Limb (tissue), 2 donors: Measurements from ENCODE around the gene PPY.
"Not testable (repeated sequence)": the region's sequence is repeated elsewhere in the genome, so short reads cannot be mapped to it uniquely, and the experiment has no call there.

Experiments used
- DNase-seq, 2 donors: peaks; one replicate each; pipeline ENCODE4 v3.0.0-alpha.2; 2016; ENCODE audit errors: extremely low spot score in 2 of 2

PPY gene, protein sequence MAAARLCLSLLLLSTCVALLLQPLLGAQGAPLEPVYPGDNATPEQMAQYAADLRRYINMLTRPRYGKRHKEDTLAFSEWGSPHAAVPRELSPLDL

DNA sequence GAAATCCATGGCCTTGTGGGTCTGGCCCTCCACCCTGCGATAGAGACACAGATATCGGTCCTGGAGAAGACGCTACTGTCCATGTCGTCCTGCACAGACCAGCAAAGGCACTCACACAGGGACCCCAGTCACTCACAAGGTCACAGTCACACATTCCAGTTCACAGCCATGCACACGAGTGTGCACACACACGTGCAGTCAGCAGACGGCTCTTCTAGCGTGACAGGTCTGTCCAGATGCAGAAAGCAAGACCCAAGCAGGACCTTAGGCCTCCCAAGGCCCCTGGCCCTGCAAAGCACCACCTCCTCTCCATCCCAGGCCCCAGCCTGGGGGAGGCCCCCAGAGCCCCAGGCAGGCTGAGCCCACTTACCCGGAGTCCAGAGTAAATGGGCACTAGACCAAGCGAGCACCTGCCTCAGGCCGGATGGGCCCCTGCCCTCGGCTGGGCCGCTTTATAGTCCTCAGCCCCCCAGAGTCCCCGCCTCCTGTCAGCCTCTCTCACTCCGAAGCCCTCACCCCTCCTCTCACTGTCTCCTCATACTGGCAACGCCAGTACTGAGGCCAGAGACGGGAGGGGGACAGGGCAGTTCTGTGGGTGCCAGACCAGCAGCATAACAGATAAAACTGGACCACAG, at the start of gene PPY:
Gene PPY, minus strand, starts transcription at position 426 of the 635 bp plus-strand sequence. CDS start 822 bp downstream, outside the sequence.
- no peak for DNase-seq

DNA sequence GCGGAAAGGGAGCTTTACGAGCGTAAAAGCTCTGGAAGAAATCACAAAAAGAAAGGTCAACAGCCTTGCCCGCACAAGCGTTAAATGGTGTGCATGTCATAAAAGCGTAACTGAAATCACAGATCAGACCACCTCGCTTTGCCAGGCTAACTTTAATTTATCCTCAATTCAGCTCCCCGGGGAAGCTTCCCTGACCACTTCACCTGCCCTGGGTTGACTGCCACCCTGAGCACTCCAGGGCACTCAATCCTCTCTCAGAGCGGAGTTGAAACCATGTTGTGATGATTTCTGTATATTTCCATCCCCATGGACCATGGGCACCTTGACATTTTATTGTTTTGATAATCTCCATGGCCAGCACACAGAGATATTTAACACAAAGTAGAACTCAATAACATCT, 46.0 kb upstream of the PPY start:
- no peak for DNase-seq

DNA sequence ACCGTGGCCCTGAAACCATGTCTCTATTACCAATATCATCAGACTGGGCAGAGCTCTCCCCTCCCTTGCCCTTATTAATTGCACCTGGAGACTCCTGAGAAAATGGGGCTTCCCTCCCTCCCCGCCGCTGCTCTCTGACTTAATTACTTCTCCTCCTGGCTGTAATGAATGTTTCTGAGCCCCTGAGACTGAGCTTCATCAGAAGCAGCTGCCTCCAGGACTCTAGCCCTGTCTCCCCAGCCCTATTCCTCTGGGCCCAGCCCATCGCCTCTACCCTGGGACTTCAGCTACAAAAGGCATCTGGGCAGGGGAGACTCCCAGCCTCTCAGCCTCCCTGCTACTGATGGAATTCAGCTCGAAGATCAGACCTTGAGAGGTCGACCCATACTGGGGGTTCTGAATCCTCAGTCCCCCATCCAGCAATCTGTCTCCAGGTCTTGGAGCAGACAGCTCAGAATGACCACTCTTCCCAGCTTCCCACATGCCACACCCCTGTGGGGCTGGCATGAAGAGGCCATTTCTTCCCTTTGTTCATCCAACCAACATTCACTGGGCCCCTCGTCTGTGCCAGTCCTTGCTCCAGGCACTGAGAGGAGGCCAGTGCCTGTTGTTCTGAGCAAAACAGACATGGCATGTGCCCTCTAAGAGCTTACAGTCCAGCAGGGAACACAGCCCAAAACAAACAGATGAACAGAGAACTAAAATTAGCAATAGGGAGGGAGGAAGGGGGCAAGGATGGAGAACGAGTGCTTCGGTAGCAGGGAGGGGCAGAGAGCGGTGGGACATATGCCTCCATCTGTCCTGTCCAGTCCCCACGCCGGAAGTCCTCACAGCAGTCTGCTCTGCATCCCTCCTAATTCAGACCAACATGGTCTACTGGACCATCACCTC, 45.1 kb upstream of the PPY start:
- no peak for DNase-seq

DNA sequence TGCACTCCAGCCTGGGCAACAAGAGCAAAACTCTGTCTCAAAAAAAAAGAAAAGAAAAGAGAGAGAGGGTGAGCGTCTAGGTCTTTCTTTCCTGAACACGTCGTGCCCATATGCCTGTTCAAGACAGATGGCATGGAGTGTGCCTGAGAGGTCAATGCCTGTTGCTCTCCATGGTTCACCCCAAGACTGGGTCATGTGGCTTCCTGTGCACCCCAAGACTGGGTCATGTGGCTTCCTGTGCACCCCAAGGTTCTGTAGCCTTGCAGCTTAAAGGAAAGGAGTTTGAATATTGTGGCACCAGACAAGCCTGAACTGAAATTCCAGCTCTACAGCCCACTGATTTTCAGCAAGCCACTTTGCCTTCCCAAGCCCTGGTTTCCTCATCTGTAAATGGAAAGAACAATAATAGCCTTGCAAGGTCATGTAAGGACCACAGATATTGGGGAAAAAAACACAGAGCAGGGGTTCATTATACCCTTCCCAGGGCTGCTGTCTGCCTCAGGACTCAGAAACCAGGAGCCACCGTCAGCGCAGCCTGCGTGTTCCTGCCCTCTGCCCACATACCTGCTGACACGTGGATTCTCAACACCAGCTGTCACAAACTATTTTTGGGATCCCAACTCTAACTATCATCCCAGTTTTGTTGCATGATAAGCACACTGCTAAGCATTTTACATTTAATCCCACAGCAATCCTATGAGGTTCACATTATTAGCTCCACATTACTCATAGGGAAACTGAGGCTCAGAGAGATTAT, 44.1 kb upstream of the PPY start:
- DNase-seq = no peak

DNA sequence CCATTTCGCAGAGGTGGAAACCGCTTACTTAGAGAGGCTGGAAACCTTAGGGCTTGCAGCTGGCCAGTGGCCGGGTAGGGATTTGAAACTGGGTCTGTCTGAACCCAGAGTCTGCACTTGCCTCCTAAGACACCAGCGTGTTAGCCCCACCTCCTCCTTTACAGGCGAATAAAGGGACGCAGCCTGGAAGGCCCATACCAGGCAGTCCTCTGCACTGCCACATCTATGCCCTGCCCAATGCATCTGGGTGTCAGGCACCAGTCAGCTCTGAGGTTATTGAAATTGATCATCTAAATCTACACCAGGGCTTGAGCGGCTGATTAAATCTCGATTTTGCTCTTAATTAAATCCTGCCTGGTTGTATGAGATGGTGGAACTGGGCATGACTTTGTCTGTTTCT, 42.2 kb upstream of the PPY start:
- no peak for DNase-seq

DNA sequence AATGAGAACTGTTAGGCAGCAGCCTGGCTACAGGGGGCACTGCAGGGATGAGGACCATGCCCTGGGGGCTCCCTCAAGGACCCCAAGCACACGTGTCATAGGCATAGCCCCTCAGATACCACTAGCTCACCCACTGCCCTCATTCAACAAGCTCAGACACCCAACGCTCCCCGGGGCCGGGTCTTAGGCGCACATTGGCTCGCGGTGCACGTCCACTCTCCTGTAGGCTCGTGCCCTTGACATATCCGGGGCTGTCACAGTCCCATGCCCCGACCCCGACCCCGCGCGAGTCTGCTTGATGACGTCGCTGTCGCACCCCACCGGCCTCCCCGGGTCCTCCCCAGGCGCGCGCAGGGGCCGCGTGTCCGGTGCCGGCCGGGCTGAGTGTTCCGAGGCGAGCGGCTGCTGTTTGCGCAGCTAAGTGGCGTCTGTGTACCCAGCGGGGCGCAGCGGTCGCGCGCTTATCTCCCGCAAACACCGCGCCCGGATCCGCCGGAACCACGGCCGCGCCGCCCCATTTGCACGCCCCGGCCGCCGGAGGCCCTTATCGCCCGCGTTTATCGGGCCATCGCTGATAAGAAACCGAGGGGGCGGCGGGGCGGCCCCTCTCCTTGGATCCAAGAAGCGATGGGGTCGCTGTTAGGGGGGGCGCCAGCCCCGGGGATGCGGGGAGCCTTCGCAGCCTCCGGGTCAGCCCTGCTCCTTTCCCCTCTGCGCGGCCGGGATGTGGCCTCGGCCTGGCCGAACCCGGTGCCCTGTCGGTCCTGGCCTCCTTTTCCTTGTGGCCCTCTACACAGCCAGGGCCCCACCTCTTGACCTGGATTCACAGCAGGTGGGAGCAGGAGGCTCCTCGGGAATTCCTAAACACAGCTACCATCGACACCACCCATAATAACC, 41.5 kb upstream of the PPY start:
- peak in 1 of 2 donors; percentile 57 for DNase-seq

DNA sequence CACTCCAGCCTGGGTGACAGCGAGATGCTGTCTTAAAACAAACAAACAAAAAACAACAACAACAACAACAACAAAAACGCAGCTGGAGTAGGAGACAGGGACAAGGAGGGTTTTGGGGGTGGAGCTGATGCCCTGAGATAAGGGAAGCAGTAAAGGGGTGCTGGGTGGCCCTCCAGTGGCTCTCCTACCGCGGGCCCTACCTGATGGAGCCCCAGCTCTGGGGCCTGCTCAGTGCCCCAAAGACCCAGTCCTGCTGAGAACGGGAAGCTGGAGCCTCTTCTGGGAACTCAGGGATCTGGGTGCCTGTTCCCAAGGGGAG, 40.9 kb upstream of the PPY start:
- no peak for DNase-seq

DNA sequence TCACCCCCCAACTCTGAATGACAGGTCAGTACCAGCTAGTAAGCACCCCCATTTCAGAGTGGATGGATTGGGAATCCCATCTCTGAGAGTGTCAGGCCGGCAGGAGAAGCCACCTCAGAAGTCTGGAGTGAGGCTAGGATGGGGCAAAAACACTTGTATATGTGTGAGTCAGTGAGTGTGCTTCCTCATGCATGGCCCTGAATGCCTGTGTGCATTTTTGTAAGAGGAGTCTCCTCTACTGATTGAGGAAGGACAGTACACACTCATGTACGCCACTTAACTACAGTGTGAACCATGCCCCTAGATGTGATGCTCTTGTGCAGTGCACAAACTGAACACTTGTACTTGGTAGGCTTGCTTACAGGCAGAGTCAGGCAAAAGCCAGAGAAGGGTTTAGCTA, 39.9 kb upstream of the PPY start:
- DNase-seq = no peak

DNA sequence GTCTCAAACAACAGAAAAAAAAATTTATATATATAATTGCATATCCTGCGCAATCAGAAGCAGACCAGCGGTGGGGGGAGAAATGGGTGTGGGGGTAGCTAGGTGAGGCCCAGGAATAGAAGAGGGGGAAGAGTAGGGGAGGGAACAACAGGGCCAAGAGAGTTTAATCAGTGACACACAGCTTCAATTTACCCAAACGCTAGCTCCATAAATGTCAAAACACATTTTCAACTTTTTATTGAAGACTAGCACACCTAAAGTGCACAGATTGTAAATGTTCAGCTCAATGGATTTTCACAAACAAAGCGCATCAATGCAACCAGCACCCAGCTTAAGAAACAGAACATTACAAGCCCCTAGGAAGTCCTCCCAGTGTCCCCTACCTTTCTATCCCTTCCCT, 37.4 kb upstream of the PPY start:
- DNase-seq = no peak

DNA sequence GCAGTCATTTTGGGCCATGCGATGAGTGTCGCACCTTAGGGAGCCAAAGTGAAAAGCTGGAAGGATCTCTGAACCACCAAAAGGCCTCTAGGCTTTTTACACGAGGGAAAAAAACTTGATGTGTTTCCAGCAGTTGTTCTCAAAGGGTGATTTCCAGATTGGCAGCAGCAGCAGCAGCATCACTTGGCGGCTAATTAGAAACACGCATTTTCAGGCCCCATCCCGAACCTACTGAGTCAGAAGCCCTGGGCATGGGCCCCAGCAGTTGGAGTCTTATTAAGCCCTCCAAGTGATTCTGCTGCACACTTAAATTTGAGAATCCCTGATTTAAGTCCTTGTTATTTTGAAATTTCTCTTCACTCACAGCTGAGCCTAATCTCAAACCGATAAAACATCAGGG, 36.7 kb upstream of the PPY start:
- DNase-seq = no peak

DNA sequence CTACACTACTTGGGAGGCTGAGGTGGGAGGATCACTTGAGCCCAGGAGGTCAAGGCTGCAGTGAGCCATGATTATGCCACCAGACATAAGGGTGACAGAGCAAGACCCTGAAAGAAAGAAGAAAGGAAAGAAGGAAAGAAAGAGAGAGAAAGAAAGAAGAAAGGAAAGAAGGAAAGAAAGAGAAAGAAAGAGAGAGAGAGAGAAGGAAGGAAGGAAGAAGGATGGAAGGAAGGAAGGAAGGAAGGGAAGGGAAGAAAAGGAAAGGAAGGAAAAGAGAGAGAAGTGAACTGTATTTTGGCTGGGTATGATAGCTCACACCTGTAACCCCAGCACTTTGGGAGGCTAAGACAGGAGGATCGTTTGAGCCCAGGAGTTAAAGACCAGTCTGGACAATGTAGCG, 35.8 kb upstream of the PPY start:
- DNase-seq = no peak

DNA sequence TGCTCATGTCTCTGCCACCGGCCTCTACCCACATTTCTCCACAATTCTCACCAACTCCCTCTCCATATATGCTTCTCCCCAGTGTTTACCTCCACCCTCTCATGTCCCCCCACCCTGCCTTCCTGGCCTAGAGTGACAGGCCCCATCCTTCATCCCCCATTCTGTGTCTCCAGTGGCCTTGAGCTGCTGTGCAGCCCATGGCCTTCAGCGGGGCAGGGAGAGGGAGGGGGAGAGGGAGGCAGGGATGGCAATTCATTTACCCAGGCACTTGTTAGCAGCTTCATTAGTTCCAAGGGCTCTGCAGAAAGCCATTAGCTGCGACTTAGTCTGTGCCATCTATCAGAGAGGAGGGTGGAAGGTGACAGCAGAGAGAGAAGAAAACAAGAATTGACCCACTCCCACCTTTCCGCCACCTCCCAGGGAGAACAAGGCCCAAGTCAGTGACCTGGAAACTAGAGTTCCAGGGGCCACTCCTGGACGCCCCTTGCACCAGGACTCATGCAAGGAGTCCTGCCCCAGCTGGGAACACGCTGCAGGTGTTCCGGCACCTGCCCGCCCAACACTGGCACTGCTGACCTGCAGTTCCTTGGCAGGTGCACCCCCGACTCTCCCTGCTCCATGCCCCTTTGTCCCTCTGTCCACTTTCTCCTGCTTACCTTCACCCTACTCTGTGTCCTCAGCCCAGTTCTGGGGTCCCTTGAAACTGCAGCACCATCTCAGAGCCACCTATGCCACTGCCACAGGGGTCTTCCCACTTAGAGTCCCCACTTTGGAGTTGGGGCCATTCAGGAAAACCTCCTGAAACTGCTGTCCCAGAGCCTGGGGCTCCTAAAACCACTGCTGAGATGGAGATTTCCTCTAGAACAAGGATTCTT, 34.9 kb upstream of the PPY start:
- no peak for DNase-seq

DNA sequence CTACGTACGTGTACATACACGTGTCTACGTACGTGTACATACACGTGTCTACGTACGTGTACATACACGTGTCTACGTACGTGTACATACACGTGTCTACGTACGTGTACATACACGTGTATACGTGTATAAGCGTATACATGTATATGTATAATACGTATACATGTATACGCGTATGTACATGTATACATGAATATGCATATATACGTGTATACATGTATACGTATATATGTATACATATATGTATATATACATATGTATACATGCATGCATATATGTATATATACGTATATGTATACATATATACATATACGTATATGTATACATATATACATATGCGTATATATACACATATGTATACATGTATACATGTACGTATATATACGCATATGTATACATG, 33.6 kb upstream of the PPY start:
- DNase-seq = no peak

DNA sequence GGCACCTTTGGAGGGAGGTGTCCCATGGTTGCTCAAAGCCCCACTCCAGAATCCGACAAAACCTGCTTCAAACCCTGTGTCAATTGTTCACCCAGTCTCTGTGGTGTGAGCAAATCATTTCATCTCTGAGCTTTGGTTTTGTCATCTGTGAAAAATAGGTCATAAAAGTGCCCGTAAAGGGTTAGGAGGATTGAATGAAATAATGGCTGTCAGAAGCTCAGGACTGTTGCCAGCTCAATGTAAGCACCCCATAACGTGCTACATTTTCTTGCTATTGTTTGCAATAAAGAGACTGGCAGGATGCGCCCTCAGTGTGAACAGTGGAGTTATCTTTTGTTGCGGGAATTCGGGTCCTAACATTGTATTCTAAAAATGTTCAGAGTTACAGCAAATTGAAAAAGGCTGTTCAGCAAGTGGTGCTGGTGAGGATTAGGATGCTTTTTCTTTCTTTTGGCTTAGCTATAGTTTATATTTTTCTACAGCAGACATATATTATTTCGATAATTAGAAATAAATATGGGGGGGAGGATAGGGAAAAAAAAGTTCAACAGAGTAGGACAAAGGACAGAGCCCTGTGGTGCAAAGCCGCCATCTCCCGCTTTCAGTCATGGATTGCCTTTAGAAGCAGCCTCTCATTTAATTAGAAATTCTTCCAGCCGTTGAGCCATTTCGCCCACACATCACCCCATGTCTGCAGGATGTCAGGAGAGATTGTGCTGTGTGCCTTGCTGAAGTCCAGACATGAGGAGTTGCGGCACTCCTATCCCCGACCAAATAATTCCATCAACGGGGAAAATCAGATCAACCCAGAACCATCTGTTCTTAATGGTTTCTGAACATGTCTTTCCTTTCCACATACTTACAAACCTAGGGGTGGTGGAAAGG, 32.3 kb upstream of the PPY start:
- DNase-seq = no peak

DNA sequence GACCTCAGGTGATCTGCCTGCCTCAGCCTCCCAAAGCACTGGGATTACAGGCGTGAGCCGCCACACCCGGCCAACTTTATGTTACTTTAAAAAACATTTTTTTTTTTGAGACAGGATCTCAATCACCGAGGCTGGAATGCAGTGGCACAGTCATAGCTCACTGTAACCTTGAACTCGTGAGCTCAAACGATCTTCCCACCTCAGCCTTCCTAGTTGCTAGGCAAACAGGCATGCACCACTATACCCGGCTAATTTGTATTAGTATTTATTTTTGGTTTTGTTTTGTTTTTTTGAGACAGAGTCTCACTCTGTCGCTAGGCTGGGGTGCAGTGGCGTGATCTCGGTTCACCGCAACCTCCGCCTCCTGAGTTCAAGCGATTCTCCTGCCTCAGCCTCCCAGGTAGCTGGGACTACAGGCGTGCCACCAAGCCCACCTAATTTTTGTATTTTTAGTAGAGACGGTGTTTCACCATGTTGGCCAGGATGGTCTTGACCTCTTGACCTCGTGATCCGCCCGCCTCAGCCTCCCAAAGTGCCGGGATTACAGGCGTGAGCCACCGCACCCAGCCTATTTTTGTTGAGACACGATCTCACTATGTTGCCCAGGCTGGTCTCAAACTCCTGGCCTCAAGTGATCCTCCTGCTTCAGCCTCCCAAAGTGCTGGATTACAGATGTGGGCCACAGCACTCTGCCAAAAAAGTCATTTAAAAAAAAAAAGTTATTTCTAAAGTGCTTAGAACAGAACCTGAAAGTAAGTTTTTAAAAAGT, 30.4 kb upstream of the PPY start:
- not testable (repeated sequence) for DNase-seq

DNA sequence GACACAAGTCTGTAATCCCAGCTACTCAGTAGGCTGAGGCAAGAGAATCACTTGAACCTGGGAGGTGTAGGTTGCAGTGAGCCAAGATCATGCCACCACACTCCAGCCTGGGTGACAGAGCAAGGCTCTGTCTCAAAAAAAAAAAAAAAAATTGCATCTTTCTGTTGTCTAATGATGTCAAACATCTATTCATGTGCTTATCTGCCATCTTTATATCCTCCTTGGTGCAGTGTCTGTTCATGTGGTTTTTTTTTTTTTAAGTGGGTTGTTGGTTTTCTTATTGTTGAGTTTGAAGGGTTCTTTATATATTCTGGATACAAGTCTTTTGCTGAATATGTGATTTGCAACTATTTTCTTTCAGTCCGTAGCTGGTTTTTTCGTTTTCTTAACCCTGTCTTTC, 29.2 kb upstream of the PPY start:
- DNase-seq = not testable (repeated sequence)

DNA sequence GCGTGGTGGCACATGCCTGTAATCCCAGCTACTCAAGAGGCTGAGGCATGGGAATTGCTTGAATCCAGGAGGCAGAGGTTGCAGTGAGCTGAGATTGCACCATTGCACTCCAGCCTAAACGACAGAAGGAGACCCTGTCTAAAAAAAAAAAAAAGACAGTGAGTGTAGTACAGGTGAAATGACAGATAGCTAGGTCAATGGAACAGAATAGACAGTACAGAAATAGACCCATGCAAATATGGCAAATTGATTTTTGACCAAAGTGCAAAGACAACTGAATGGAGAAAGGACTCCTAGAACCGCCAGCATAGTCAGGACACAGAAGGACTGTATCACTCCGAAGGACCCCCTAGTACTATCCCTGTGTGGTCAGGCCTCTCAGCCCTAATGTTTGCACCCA, 28.1 kb upstream of the PPY start:
- DNase-seq = no peak

DNA sequence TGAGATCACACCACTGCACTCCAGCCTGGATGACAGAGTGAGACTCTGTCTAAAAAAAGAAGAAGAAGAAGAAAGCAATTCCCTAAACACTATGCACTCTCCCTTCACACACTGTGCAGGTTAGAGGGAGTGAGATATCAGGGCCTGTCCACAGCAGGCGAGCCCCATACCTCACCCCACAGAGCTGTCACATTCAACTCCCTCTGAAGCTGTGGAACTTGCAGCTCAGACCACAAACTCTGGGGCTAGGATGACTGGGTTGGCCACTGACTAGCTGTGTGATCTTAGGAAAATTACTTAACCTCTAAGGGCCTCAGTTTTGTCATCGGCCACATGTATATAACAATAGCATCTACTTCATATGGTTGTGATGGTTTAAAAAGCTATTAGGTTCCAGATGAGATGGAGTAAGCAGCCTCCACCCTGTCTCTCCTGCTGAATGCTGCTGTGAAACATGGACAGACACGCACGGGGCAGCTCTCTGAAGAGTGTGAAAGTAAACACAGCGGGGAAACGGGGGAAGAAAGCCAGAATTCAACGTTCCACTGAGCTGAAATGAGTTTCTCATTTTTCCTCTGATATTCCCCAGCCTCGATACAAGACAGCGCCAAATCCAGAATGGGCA, 25.1 kb upstream of the PPY start:
- no peak for DNase-seq
